ENCODE data around the gene GAMT.

GAMT gene

DNA sequence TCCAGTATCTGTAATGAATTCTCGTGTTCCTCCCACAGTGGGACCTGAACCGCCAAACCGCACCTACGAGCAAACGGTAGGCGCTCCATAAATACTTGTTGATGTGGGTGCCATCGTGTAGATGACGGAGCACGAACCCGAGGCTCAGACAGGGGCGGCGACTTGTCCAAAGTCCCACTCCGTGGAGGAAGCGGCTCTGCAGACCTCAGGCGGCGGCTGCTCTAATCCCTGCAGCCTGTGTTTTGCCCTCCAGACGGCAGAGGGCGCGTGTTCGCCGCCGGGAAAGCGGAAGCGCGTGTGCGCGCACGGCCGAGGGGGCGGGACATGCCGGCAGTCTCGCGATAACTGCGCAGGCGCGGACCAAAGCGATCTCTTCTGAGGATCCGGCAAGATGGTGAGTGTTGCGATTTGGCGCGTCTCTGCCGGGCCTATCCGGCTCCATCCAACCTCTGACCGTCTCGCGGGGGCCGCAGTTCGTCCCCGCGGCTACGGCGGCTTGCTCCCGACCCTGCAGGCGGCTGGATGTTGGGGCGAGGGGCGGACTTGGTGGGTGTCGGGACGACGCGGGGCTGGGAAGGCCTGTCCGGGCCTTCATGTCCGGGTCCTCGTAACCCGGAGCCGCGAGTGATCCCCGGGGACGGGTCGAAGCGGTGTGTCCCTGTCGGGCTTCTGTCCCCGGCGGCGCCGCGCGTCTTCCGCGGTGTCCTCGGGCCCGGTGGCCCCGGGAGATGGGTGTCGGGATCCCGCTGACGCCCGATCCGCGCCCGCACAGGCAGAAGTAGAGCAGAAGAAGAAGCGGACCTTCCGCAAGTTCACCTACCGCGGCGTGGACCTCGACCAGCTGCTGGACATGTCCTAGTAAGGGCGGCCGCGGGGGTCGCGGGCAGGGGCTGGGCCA, 36.9 kb upstream of the GAMT start, which contains the start of gene RPS15:
RPS15 (plus strand) TSS at position 362 of the 898 bp plus-strand sequence; CDS start at position 392, 30 bp downstream.
- DNase-seq (ENCODE audit: low read depth): peak; percentile 97
- H3K4me3 ChIP-seq (ENCODE audit: low read depth, low read length): peak within 1 kb of the TSS; percentile 94
- TF ChIP-seq, protein P1, sequence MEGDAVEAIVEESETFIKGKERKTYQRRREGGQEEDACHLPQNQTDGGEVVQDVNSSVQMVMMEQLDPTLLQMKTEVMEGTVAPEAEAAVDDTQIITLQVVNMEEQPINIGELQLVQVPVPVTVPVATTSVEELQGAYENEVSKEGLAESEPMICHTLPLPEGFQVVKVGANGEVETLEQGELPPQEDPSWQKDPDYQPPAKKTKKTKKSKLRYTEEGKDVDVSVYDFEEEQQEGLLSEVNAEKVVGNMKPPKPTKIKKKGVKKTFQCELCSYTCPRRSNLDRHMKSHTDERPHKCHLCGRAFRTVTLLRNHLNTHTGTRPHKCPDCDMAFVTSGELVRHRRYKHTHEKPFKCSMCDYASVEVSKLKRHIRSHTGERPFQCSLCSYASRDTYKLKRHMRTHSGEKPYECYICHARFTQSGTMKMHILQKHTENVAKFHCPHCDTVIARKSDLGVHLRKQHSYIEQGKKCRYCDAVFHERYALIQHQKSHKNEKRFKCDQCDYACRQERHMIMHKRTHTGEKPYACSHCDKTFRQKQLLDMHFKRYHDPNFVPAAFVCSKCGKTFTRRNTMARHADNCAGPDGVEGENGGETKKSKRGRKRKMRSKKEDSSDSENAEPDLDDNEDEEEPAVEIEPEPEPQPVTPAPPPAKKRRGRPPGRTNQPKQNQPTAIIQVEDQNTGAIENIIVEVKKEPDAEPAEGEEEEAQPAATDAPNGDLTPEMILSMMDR (conservative IDR thresholded peaks at IDR 0.05; ENCODE audit: low read depth, low read length): peak; percentile 88

DNA sequence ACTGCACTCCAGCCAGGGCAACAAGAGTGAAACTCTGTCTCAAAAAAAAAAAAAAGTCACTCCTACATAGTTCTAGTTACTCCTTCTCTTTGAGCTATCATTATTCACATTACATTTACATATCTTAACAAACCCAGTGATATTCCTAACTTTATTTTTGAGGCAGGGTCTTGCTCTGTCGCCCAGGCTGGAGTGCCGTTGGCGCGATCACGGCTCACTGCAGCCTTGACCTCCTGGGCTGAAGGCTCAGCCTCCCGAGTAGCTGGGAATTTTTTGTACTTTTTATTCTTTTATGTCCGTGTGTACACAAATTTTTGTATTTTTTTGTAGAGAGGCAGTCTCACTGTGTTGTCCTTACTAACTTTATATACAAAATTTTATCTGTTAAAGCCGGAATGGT, 36.3 kb upstream of the GAMT start:
- TF ChIP-seq, protein P1 (conservative IDR thresholded peaks at IDR 0.05; ENCODE audit: low read depth, low read length): no peak
- no peak for DNase-seq (ENCODE audit: low read depth)
- H3K4me3 ChIP-seq (ENCODE audit: low read depth, low read length): peak overlapping the region; percentile 94

DNA sequence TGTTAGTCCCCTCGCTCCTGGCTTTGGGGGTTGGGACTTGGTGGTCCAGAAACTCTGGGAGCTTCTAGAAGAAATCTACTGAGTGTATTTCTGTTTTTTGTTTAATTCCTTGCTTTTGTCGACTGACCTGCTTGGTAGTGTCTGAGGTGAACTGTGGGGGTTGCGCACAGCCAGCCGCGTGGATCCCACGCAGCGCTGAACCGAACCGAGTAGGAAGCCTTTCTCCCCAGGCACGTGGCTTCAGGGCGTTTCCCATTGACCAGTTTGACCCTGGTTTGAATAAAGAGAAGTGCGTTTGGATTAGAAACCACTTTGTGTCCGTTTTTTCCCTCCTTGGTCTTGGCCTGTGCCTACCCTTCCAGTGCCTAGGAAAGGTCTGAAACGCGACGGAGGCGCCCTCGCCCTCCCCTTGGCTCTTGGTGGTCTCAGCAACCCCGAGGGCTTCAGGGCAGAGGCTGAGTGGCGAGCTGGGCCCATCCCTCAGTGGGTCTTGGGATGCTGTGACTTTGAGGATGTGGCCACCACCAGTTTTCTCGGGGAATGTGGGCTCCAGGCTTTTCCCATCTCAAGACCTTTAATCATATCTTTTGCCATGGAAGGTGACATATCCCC, 34.1 kb upstream of the GAMT start:
- H3K4me3 ChIP-seq (ENCODE audit: low read depth, low read length): no peak overlapping the region
- no peak for DNase-seq (ENCODE audit: low read depth)
- TF ChIP-seq, protein P1 (conservative IDR thresholded peaks at IDR 0.05; ENCODE audit: low read depth, low read length): no peak

DNA sequence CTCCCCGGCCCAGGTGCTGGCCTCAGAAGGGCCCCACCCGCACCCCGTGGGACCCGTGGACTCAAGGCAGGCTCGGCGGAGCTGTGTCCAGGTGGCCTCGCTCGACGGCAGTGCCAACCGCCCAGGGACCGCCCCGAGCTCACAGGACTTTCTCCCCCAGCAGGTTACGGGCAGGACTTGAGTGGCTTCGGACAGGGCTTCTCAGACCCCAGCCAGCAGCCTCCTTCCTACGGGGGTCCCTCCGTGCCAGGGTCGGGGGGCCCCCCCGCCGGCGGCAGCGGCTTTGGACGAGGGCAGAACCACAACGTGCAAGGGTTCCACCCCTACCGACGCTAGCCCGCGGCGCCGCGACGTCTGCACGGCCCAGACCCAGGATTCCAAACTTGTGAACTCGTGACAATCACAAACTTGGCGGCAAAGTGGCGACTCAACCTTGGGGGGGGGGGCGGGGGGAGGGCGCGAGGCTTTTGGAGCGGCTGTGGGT, 33.3 kb upstream of the GAMT start:
- TF ChIP-seq, protein P1 (conservative IDR thresholded peaks at IDR 0.05; ENCODE audit: low read depth, low read length): no peak
- DNase-seq (ENCODE audit: low read depth): no peak
- H3K4me3 ChIP-seq (ENCODE audit: low read depth, low read length): no peak overlapping the region

DNA sequence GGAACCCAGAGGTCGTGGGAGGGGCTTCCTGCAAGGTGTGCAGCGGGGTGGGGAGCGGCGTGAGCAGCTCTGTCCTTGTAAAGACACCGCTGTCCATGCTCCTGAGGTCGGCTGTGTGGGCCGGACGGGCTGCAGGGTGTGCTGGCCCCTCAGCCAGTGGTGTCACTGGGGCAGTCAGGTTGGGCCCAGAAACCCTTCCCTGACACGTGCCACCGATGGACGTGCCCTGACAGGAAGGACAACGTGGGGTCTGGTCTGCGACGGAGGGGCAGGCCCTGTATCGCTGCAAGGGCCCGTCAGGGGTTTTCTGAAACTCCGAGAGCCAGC, 32.7 kb upstream of the GAMT start:
- TF ChIP-seq, protein P1 (conservative IDR thresholded peaks at IDR 0.05; ENCODE audit: low read depth, low read length): no peak
- DNase-seq (ENCODE audit: low read depth): no peak

DNA sequence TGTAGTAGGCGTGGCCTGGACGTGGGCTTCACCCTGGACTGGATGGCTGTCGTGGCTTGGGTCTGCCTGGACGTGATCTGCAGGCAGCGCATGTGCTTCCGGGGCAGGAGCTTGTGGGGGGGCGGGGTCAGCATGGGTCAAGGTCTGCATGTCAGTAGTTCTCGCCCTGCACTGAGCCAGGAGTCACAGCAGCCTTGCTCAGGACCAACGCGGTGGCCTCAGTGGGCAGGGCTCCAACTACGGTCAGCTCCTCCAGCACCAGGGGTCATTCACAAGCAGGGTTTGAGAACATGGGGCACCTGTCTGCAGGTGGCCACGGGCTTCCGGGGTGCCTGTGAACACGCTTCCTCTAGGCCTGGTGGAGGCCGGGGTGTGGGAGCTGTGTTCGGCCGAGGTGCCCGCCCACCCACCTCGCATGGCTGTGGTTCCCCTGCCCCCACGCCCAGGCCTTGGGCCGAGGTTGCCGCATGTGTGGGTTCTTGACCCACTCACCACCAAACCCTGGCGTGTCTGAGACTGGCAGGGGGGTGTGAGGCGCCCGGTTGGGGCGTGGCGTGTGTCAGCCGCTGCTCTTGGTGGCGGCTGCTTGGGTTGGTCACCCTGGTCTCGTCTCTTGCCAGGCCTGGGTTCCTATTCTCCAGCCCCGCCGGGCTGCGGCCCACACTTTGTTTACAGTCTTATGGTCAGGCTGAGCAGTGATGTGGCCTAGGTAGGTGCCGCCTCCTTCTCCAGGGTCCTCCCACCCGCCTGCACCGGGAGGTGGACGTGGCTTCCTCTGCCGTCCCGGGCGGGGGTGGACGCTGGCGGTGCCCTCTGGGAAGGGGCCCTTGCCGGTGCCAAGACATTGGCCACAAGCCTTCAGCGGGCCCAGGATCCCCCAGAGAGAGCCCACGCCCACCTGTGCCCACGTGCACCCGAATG, 32.0 kb upstream of the GAMT start:
- no peak for DNase-seq (ENCODE audit: low read depth)
- TF ChIP-seq, protein P1 (conservative IDR thresholded peaks at IDR 0.05; ENCODE audit: low read depth, low read length): no peak
- no peak overlapping the region for H3K4me3 ChIP-seq (ENCODE audit: low read depth, low read length)

More for the DNA sequence above, 32.7 kb upstream of the GAMT start:
- H3K4me3 ChIP-seq (ENCODE audit: low read depth, low read length): no peak overlapping the region

Measured in choroid plexus epithelial cell (primary cell).